Measurements from ENCODE around the gene LYSET.

DNA sequence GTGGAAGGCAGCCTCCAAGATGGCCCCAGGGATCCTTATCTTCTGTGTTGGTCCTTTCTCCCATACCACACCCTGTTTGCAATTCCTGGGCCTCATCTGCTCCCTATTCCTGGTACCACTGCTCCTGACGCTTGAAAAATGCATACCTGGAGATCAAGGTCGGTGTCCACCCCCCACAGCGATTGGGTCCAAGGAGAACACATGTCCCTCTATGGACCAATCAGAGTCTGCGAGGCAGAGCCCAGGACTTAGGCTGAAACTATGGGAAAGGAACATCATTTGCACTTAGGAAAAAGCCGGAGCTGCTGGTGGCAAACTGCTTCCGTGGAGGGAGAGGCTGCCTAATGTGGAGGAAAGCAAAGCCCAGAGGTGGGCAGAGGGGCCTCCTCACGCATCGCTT is 36.1 kb upstream of the LYSET start:
- TF ChIP-seq ZNF274 (IDR thresholded peaks at IDR 0.05; ENCODE audit: low read length) = no peak
- no peak for TF ChIP-seq ZNF274 (tag by site-specific recombination; IDR thresholded peaks at IDR 0.05; ENCODE audit: borderline replicate concordance)
- TF ChIP-seq, protein P1, sequence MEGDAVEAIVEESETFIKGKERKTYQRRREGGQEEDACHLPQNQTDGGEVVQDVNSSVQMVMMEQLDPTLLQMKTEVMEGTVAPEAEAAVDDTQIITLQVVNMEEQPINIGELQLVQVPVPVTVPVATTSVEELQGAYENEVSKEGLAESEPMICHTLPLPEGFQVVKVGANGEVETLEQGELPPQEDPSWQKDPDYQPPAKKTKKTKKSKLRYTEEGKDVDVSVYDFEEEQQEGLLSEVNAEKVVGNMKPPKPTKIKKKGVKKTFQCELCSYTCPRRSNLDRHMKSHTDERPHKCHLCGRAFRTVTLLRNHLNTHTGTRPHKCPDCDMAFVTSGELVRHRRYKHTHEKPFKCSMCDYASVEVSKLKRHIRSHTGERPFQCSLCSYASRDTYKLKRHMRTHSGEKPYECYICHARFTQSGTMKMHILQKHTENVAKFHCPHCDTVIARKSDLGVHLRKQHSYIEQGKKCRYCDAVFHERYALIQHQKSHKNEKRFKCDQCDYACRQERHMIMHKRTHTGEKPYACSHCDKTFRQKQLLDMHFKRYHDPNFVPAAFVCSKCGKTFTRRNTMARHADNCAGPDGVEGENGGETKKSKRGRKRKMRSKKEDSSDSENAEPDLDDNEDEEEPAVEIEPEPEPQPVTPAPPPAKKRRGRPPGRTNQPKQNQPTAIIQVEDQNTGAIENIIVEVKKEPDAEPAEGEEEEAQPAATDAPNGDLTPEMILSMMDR (tag by site-specific recombination; IDR thresholded peaks at IDR 0.05) = no peak
- TF ChIP-seq, protein P2, sequence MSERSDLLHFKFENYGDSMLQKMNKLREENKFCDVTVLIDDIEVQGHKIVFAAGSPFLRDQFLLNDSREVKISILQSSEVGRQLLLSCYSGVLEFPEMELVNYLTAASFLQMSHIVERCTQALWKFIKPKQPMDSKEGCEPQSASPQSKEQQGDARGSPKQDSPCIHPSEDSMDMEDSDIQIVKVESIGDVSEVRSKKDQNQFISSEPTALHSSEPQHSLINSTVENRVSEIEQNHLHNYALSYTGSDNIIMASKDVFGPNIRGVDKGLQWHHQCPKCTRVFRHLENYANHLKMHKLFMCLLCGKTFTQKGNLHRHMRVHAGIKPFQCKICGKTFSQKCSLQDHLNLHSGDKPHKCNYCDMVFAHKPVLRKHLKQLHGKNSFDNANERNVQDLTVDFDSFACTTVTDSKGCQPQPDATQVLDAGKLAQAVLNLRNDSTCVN (tag by site-specific recombination; optimal IDR thresholded peaks at IDR 0.05) = no peak
- TF ChIP-seq ZNF510 (tag by site-specific recombination; IDR thresholded peaks at IDR 0.05; ENCODE audit: insufficient replicate concordance) = no peak
- no peak for TF ChIP-seq ZBTB1 (tag by site-specific recombination; IDR thresholded peaks at IDR 0.05)
- TF ChIP-seq ZSCAN30 (tag by site-specific recombination; IDR thresholded peaks at IDR 0.05) = no peak
- TF ChIP-seq, protein P3, sequence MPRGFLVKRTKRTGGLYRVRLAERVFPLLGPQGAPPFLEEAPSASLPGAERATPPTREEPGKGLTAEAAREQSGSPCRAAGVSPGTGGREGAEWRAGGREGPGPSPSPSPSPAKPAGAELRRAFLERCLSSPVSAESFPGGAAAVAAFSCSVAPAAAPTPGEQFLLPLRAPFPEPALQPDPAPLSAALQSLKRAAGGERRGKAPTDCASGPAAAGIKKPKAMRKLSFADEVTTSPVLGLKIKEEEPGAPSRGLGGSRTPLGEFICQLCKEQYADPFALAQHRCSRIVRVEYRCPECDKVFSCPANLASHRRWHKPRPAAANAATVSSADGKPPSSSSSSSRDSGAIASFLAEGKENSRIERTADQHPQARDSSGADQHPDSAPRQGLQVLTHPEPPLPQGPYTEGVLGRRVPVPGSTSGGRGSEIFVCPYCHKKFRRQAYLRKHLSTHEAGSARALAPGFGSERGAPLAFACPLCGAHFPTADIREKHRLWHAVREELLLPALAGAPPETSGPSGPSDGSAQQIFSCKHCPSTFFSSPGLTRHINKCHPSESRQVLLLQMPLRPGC (tag by site-specific recombination; IDR thresholded peaks at IDR 0.05) = no peak
- TF ChIP-seq ZNF654 (tag by site-specific recombination; IDR thresholded peaks at IDR 0.05; ENCODE audit: low read depth) = no peak
- no peak for TF ChIP-seq ZNF146 (tag by site-specific recombination; IDR thresholded peaks at IDR 0.05)
- no peak for TF ChIP-seq ZNF10 (tag by site-specific recombination; IDR thresholded peaks at IDR 0.05)
- TF ChIP-seq ZSCAN16 (tag by site-specific recombination; IDR thresholded peaks at IDR 0.05) = no peak
- TF ChIP-seq ZNF544 (tag by site-specific recombination; IDR thresholded peaks at IDR 0.05) = no peak
- TF ChIP-seq, protein P4, sequence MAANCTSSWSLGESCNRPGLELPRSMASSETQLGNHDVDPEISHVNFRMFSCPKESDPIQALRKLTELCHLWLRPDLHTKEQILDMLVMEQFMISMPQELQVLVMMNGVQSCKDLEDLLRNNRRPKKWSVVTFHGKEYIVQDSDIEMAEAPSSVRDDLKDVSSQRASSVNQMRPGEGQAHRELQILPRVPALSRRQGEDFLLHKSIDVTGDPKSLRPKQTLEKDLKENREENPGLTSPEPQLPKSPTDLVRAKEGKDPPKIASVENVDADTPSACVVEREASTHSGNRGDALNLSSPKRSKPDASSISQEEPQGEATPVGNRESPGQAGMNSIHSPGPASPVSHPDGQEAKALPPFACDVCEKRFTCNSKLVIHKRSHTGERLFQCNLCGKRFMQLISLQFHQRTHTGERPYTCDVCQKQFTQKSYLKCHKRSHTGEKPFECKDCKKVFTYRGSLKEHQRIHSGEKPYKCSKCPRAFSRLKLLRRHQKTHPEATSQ (tag by site-specific recombination; IDR thresholded peaks at IDR 0.05) = no peak
